ENCODE results near the gene NAMPT.

The NAMPT gene

GRCh38 chr7:106257752-106258151, 27.0 kb downstream of the NAMPT start:
- DNase-seq (ENCODE audit: low read depth): no peak
- no peak for TF ChIP-seq CTCF (conservative IDR thresholded peaks at IDR 0.05; ENCODE audit: low read depth, low read length)
- H3K4me3 ChIP-seq (ENCODE audit: low read depth, low read length): no peak overlapping the region

- no peak for DNase-seq (ENCODE audit: low read depth)
- TF ChIP-seq CTCF (conservative IDR thresholded peaks at IDR 0.05; ENCODE audit: low read depth, low read length): no peak
- H3K4me3 ChIP-seq (ENCODE audit: low read depth, low read length): no peak overlapping the region
These were observed 28.6 kb downstream of the NAMPT start for GRCh38 chr7:106256144-106256543.

GRCh38 chr7:106255246-106255645, 29.5 kb downstream of the NAMPT start:
- DNase-seq (ENCODE audit: low read depth): no peak
- no peak for TF ChIP-seq CTCF (conservative IDR thresholded peaks at IDR 0.05; ENCODE audit: low read depth, low read length)

GRCh38 chr7:106254525-106255116, 30.2 kb downstream of the NAMPT start:
- H3K4me3 ChIP-seq (ENCODE audit: low read depth, low read length): no peak overlapping the region
- no peak for TF ChIP-seq CTCF (conservative IDR thresholded peaks at IDR 0.05; ENCODE audit: low read depth, low read length)
- no peak for DNase-seq (ENCODE audit: low read depth)

More at GRCh38 chr7:106255246-106255645, 29.5 kb downstream of the NAMPT start:
- no peak overlapping the region for H3K4me3 ChIP-seq (ENCODE audit: low read depth, low read length)

GRCh38 chr7:106252568-106252967, 32.2 kb downstream of the NAMPT start:
- no peak for DNase-seq (ENCODE audit: low read depth)
- no peak for TF ChIP-seq CTCF (conservative IDR thresholded peaks at IDR 0.05; ENCODE audit: low read depth, low read length)
- no peak overlapping the region for H3K4me3 ChIP-seq (ENCODE audit: low read depth, low read length)

- no peak for TF ChIP-seq CTCF (conservative IDR thresholded peaks at IDR 0.05; ENCODE audit: low read depth, low read length)
- no peak for DNase-seq (ENCODE audit: low read depth)
- no peak overlapping the region for H3K4me3 ChIP-seq (ENCODE audit: low read depth, low read length)
These were observed 35.3 kb downstream of the NAMPT start for GRCh38 chr7:106249488-106249887.

- no peak for TF ChIP-seq CTCF (conservative IDR thresholded peaks at IDR 0.05; ENCODE audit: low read depth, low read length)
- no peak overlapping the region for H3K4me3 ChIP-seq (ENCODE audit: low read depth, low read length)
- no peak for DNase-seq (ENCODE audit: low read depth)
These were observed 36.2 kb downstream of the NAMPT start for GRCh38 chr7:106248600-106248999.
